Left lung (tissue), 10 donors: Measurements from ENCODE around the gene GRP. TPM values are rescaled to one million over a fixed set of nuclear protein-coding genes. Genes with fewer than 3 reads are reported as not detected.

Experiments
- ATAC-seq: fragments of 200-7000 bp; cut with Tn5 transposase; one replicate; pipeline ENCODE4 v1.9.1; 2020; ENCODE audit warnings: moderate library complexity
- DNase-seq, 4 donors: peaks; one replicate each; pipeline ENCODE4 v3.0.0-alpha.2; 2013 to 2020
- H3K27ac ChIP-seq, 2 donors: fragments of 200-600 bp; sonication (generic) in 1 of 2; one replicate each; pipeline versions ENCODE4 v1.5.0 to v1.8.0; 2020 to 2021
- H3K27me3 ChIP-seq, 2 donors: fragments of 200-600 bp; sonication (generic) in 1 of 2; one replicate each; pipeline versions ENCODE4 v1.5.0 to v1.8.0; 2020 to 2021
- H3K36me3 ChIP-seq, 2 donors: fragments of 200-600 bp; sonication (generic) in 1 of 2; one replicate each; pipeline versions ENCODE4 v1.5.0 to v1.8.0; 2020 to 2021
- H3K4me1 ChIP-seq, 2 donors: fragments of 200-600 bp; one replicate each; pipeline ENCODE4 v1.8.0; 2021
- H3K4me3 ChIP-seq, 2 donors: fragments of 200-600 bp; sonication (generic) in 1 of 2; one replicate each; pipeline versions ENCODE4 v1.5.0 to v1.8.0; 2020 to 2021; ENCODE audit warnings: mild to moderate bottlenecking in 1 of 2
- H3K9me3 ChIP-seq, 2 donors: fragments of 200-600 bp; sonication (generic) in 1 of 2; one replicate each; pipeline versions ENCODE4 v1.5.0 to v1.8.0; 2020 to 2021
- intact Hi-C, 2 donors: fragments of 100-400 bp; cut with DNase I; formaldehyde crosslinking; loops; one replicate each; pipeline versions ENCODE4 v1.11.2 to v1.14.2; 2022
- polyA plus RNA-seq, 6 donors: library from polyadenylated mRNA; unstranded; fragments of 120-200 nt; gene quantifications; one replicate each; pipeline ENCODE4 v1.2.1, GENCODE V29; 2013; ENCODE audit not compliant: insufficient read length in 6 of 6
- total RNA-seq, 2 donors: library from RNA; stranded (reverse); fragmentation: NEBNext Ultra II Directional; extraction: Animal tissue kit (Norgen Biotek cat#: 25700); gene quantifications; one replicate each; pipeline ENCODE4 v1.2.1, GENCODE V29; 2021
- TF ChIP-seq, protein P1 (sequence below), 2 donors: fragments of 200-600 bp; sonication (generic) in 1 of 2; IDR thresholded peaks; one replicate each; pipeline versions ENCODE4 v1.5.0 to v1.8.0; 2021; ENCODE audit warnings: antibody characterized with exemption in 2 of 2
- donor health status: DM: no; HTN: yes; CAD: no.
- donor health status: DM: no; HTN: no; CAD: no.

The GRP gene
- total and polyA plus RNA-seq, 8 donors: 0.67 to 75.8 (median 58.6) TPM

GRCh38 chr18:59231877-59232276 lies 11.9 kb downstream of the GRP start:
- H3K27me3 ChIP-seq: peaks cover 0 to 18% of the 10 kb centered on the region in 2 donors
- intact Hi-C loops: no loop called here
- H3K4me1 ChIP-seq: no peaks in the 10 kb centered on the region
- DNase-seq (no peak), ATAC-seq (no peak)
- H3K36me3 ChIP-seq: no peaks in the 10 kb centered on the region
- H3K9me3 ChIP-seq: no peaks in the 10 kb centered on the region
- H3K4me3 ChIP-seq: no peak overlapping the region
- TF ChIP-seq, protein P1, sequence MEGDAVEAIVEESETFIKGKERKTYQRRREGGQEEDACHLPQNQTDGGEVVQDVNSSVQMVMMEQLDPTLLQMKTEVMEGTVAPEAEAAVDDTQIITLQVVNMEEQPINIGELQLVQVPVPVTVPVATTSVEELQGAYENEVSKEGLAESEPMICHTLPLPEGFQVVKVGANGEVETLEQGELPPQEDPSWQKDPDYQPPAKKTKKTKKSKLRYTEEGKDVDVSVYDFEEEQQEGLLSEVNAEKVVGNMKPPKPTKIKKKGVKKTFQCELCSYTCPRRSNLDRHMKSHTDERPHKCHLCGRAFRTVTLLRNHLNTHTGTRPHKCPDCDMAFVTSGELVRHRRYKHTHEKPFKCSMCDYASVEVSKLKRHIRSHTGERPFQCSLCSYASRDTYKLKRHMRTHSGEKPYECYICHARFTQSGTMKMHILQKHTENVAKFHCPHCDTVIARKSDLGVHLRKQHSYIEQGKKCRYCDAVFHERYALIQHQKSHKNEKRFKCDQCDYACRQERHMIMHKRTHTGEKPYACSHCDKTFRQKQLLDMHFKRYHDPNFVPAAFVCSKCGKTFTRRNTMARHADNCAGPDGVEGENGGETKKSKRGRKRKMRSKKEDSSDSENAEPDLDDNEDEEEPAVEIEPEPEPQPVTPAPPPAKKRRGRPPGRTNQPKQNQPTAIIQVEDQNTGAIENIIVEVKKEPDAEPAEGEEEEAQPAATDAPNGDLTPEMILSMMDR (IDR thresholded peaks at IDR 0.05): no peak
- no peak overlapping the region for H3K27ac ChIP-seq

DNA sequence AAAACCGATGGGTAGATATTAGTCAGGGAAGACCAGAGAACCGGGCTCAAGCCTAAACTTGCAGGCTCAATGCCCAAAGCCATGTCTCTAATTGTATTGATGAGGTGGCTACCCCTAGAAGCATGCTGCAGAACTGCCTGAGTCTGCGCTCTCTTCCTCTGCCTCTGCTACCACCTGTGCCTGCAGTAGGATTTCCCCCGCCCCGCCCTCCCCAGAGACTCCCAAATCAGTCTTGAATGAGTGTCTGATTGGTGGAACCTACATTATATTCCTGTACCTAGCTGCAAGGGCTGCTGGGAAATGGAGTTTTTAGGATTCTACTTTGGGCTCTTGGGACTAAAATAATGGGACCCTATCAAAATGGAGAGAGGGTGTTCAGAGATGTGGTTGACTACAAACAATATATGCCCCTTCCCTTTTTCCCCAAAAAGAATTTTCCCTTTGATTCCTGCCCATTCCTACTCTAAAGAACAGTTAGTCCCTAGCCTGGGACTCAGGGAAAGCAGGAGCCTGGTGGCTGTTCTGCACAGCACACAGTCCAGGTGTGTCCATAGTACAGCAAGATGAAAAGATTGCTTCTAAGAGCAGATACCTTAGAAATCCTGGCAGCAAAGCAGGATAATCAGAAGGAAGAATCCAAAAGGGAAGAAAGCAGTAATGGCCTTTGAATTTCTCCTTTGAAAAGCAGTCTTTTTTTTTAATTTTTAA lies 12.5 kb downstream of the GRP start:
- ATAC-seq: no peak
- TF ChIP-seq, protein P1 (IDR thresholded peaks at IDR 0.05): no peak
- Histone ChIP-seq H3K9me3 (no peaks in the 10 kb centered on the region), H3K36me3 (no peaks in the 10 kb centered on the region), H3K27me3 (peaks cover 0 to 18% of the 10 kb centered on the region in 2 donors), H3K4me3 (no peak overlapping the region), H3K4me1 (no peaks in the 10 kb centered on the region), H3K27ac (no peak overlapping the region)
- intact Hi-C loops: no loop called here
- no peak for DNase-seq

- TF ChIP-seq, protein P1 (IDR thresholded peaks at IDR 0.05): no peak
- Histone ChIP-seq H3K4me3 (no peak overlapping the region), H3K27ac (no peak overlapping the region), H3K4me1 (no peaks in the 10 kb centered on the region), H3K9me3 (no peaks in the 10 kb centered on the region), H3K27me3 (peaks cover 0 to 18% of the 10 kb centered on the region in 2 donors), H3K36me3 (no peaks in the 10 kb centered on the region)
- ATAC-seq: no peak
- intact Hi-C loops: no loop called here
- DNase-seq: no peak
Observed at GRCh38 chr18:59233017-59233410, 13.1 kb downstream of the GRP start.

GRCh38 chr18:59238385-59238784 lies 18.4 kb downstream of the GRP start:
- H3K4me3 ChIP-seq: no peak overlapping the region
- H3K9me3 ChIP-seq: no peaks in the 10 kb centered on the region
- no peaks in the 10 kb centered on the region for H3K36me3 ChIP-seq
- no peaks in the 10 kb centered on the region for H3K4me1 ChIP-seq
- ATAC-seq: no peak
- TF ChIP-seq, protein P1 (IDR thresholded peaks at IDR 0.05): no peak
- DNase-seq: no peak
- intact Hi-C loops: no loop called here
- H3K27me3 ChIP-seq: no peaks in the 10 kb centered on the region
- H3K27ac ChIP-seq: no peak overlapping the region

GRCh38 chr18:59239642-59240041 lies 19.7 kb downstream of the GRP start:
- ATAC-seq (no peak), DNase-seq (no peak)
- TF ChIP-seq, protein P1 (IDR thresholded peaks at IDR 0.05): no peak
- peaks cover 0 to 9% of the 10 kb centered on the region in 2 donors for H3K27me3 ChIP-seq
- no peak overlapping the region for H3K27ac ChIP-seq
- H3K4me1 ChIP-seq: no peaks in the 10 kb centered on the region
- H3K4me3 ChIP-seq: no peak overlapping the region
- no peaks in the 10 kb centered on the region for H3K36me3 ChIP-seq
- no peaks in the 10 kb centered on the region for H3K9me3 ChIP-seq
- intact Hi-C loops: no loop called here
